Natural killer cell (primary cell): ENCODE results near the gene CIP2A. TPM values are rescaled to one million over a fixed set of nuclear protein-coding genes. Genes with fewer than 3 reads are reported as not detected.

Experiments used
- ATAC-seq, 3 donors: fragments of 150-1000 bp in 2 of 3; fragments of 200-7000 bp in 1 of 3; cut with Tn5 transposase; 1 replicate in 1 of 3; 2 replicates in 2 of 3; pipeline ENCODE4 v1.10.0; 2021; ENCODE audit warnings: mild to moderate bottlenecking in 2 of 3, moderate library complexity in 2 of 3
- DNase-seq, 2 donors: peaks; one replicate each; pipeline versions ENCODE4 v3.0.0 to v3.0.0-alpha.2; 2013 to 2021; ENCODE audit warnings: mixed read lengths in 1 of 2
- H3K27ac ChIP-seq: one replicate; pipeline ENCODE4 v1.5.1; 2013; ENCODE audit warnings: mild to moderate bottlenecking, low read length
- H3K27me3 ChIP-seq: one replicate; pipeline ENCODE4 v1.6.1; 2013; ENCODE audit warnings: low read length; ENCODE audit not compliant: control insufficient read depth, insufficient read depth
- H3K36me3 ChIP-seq: one replicate; pipeline ENCODE4 v1.6.1; 2013; ENCODE audit warnings: low read length; ENCODE audit not compliant: control insufficient read depth, insufficient read depth
- H3K4me1 ChIP-seq: one replicate; pipeline ENCODE4 v1.6.1; 2013; ENCODE audit warnings: low read length; ENCODE audit not compliant: control insufficient read depth, insufficient read depth
- H3K4me3 ChIP-seq: one replicate; pipeline ENCODE4 v1.5.1; 2013; ENCODE audit warnings: low read length
- H3K9me3 ChIP-seq: one replicate; pipeline ENCODE4 v1.6.1; 2013; ENCODE audit warnings: low read length; ENCODE audit not compliant: control insufficient read depth, insufficient read depth
- H3K27ac Mint-ChIP-seq, 2 donors: one replicate each; pipeline ENCODE4 v1.8.0; 2022; ENCODE audit warnings: mild to moderate bottlenecking in 2 of 2, mixed read lengths in 2 of 2, moderate library complexity in 1 of 2
- H3K27me3 Mint-ChIP-seq, 2 donors: one replicate each; pipeline ENCODE4 v1.8.0; 2022; ENCODE audit warnings: low read depth in 2 of 2, mixed read lengths in 2 of 2
- H3K36me3 Mint-ChIP-seq: one replicate; pipeline ENCODE4 v1.8.0; 2022; ENCODE audit warnings: mixed read lengths
- H3K4me1 Mint-ChIP-seq, 2 donors: one replicate each; pipeline ENCODE4 v1.8.0; 2022; ENCODE audit warnings: mixed read lengths in 2 of 2
- H3K4me3 Mint-ChIP-seq: one replicate; pipeline ENCODE4 v1.8.0; 2022; ENCODE audit warnings: mild to moderate bottlenecking, moderate library complexity, mixed read lengths
- H3K9me3 Mint-ChIP-seq, 2 donors: one replicate each; pipeline ENCODE4 v1.8.0; 2022; ENCODE audit warnings: mixed read lengths in 2 of 2
- CTCF ChIP-seq: fragments of 200-600 bp; IDR thresholded peaks from one replicate; pipeline ENCODE4 v1.8.0; 2022; ENCODE audit warnings: antibody characterized with exemption
- WGBS: methylation state at CpG from one replicate; pipeline ENCODE4 v1.1.7; 2013; ENCODE audit warnings: missing lambda C conversion rate; ENCODE audit not compliant: insufficient coverage; 5-methylcytosine and 5-hydroxymethylcytosine counted together
- intact Hi-C: fragments of 100-400 bp; cut with micrococcal nuclease; formaldehyde crosslinking; loops from one replicate; pipeline ENCODE4 v1.14.2; 2022
- total RNA-seq, 4 donors: library from RNA; stranded (reverse); fragments of 120-200 nt in 1 of 4; gene quantifications; one replicate each; pipeline versions ENCODE4 v1.2.3 to v1.2.4, GENCODE V29; 2013 to 2022

CIP2A gene
- total RNA-seq, 3 donors from 2014 or later (not counting 1 experiment from before 2014, with no cell fraction given) = 3.6 to 8.5 (median 3.6) TPM

GRCh38 chr3:108505811-108506210, 83.4 kb downstream of the CIP2A start:
- Mint-ChIP-seq H3K9me3 (no peaks in the 10 kb centered on the region), H3K36me3 (no peaks in the 10 kb centered on the region), H3K27me3 (peaks cover 7 to 16% of the 10 kb centered on the region in 2 donors), H3K4me3 (no peak overlapping the region), H3K4me1 (no peaks in the 10 kb centered on the region), H3K27ac (no peak overlapping the region)
- intact Hi-C loops = no loop called here
- no peak overlapping the region for H3K27ac ChIP-seq
- H3K4me3 ChIP-seq = no peak overlapping the region
- no peaks in the 10 kb centered on the region for H3K4me1 ChIP-seq
- H3K36me3 ChIP-seq = no peaks in the 10 kb centered on the region
- H3K27me3 ChIP-seq = no peaks in the 10 kb centered on the region
- TF ChIP-seq CTCF = no peak
- peak in 1 of 3 donors; percentile 75 for ATAC-seq
- no peak for DNase-seq
- WGBS = no CpG with 5 or more reads among the region's 1 CpG
- H3K9me3 ChIP-seq = no peaks in the 10 kb centered on the region

GRCh38 chr3:108503722-108504121, 85.5 kb downstream of the CIP2A start:
- H3K36me3 Mint-ChIP-seq = no peaks in the 10 kb centered on the region
- no peaks in the 10 kb centered on the region for H3K4me1 ChIP-seq
- no peak for ATAC-seq
- H3K9me3 Mint-ChIP-seq = no peaks in the 10 kb centered on the region
- H3K4me1 Mint-ChIP-seq = no peaks in the 10 kb centered on the region
- no peak overlapping the region for H3K4me3 Mint-ChIP-seq
- no peak overlapping the region for H3K27ac ChIP-seq
- H3K27me3 Mint-ChIP-seq = peaks cover 7 to 16% of the 10 kb centered on the region in 2 donors
- no peak overlapping the region for H3K27ac Mint-ChIP-seq
- no peak for TF ChIP-seq CTCF
- no peak for DNase-seq
- no peaks in the 10 kb centered on the region for H3K27me3 ChIP-seq
- no peaks in the 10 kb centered on the region for H3K36me3 ChIP-seq
- H3K9me3 ChIP-seq = no peaks in the 10 kb centered on the region
- no peak overlapping the region for H3K4me3 ChIP-seq
- intact Hi-C loops = no loop called here

- H3K27me3 ChIP-seq = no peaks in the 10 kb centered on the region
- Mint-ChIP-seq H3K4me1 (no peaks in the 10 kb centered on the region), H3K9me3 (no peaks in the 10 kb centered on the region), H3K27ac (no peak overlapping the region), H3K4me3 (no peak overlapping the region), H3K27me3 (peaks cover 7 to 16% of the 10 kb centered on the region in 2 donors), H3K36me3 (no peaks in the 10 kb centered on the region)
- H3K27ac ChIP-seq = no peak overlapping the region
- 97% methylated on average over 5 of the region's 5 CpGs for WGBS
- TF ChIP-seq CTCF = no peak
- intact Hi-C loops = no loop called here
- no peak overlapping the region for H3K4me3 ChIP-seq
- ATAC-seq = no peak
- no peaks in the 10 kb centered on the region for H3K4me1 ChIP-seq
- no peak for DNase-seq
- no peaks in the 10 kb centered on the region for H3K9me3 ChIP-seq
- H3K36me3 ChIP-seq = no peaks in the 10 kb centered on the region
Measured at GRCh38 chr3:108501535-108501934, 87.7 kb downstream of the CIP2A start.

- no peaks in the 10 kb centered on the region for H3K4me1 Mint-ChIP-seq
- ATAC-seq (no peak), DNase-seq (no peak)
- Histone ChIP-seq H3K4me3 (no peak overlapping the region), H3K9me3 (no peaks in the 10 kb centered on the region), H3K27me3 (no peaks in the 10 kb centered on the region), H3K4me1 (no peaks in the 10 kb centered on the region), H3K36me3 (no peaks in the 10 kb centered on the region), H3K27ac (no peak overlapping the region)
- WGBS = 100% methylated on average over 1 of the region's 1 CpG
- intact Hi-C loops = no loop called here
- H3K4me3 Mint-ChIP-seq = no peak overlapping the region
- no peak overlapping the region for H3K27ac Mint-ChIP-seq
- no peaks in the 10 kb centered on the region for H3K9me3 Mint-ChIP-seq
- H3K36me3 Mint-ChIP-seq = no peaks in the 10 kb centered on the region
- no peak for TF ChIP-seq CTCF
- peaks cover 6 to 13% of the 10 kb centered on the region in 2 donors for H3K27me3 Mint-ChIP-seq
Measured at GRCh38 chr3:108500728-108501127, 88.5 kb downstream of the CIP2A start.
